H1 (cell line): ENCODE measurements around the gene BARX2. TPM values are rescaled to one million over a fixed set of nuclear protein-coding genes. Genes with fewer than 3 reads are reported as not detected.

Experiments
- CTCF ChIA-PET: fragments of 300-600 bp; sonication (Branson Sonifier 250); formaldehyde crosslinking; loops from one replicate; lab custom pipeline; 2021; ENCODE audit not compliant: partially characterized antibody; lab: Charles Lee
- POLR2A ChIA-PET: fragments of 300-600 bp; sonication (Branson Sonifier 250); formaldehyde crosslinking; loops from one replicate; lab custom pipeline; 2021; ENCODE audit warnings: inconsistent platforms; ENCODE audit not compliant: partially characterized antibody; lab: Charles Lee
- DNase-seq, 2 experiments: peaks; one replicate each; pipeline versions ENCODE4 v3.0.0 to v3.0.0-alpha.2; 2010 to 2022; ENCODE audit warnings: low spot score in 2 of 2, low read depth in 1 of 2, mixed read lengths in 1 of 2
- FAIRE-seq: peaks from 2 replicates; lab custom pipeline; 2011; peaks lifted over from hg19 to GRCh38; lab: Jason Lieb, UNC
- H2AFZ ChIP-seq: 2 replicates; pipeline ENCODE4 v1.8.1; 2012; ENCODE audit warnings: low read length, inconsistent platforms
- H2AK5ac ChIP-seq: 2 replicates; pipeline ENCODE4 v1.6.1; 2013; ENCODE audit warnings: low read depth, low read length
- H2BK120ac ChIP-seq: replicated peaks from 2 replicates; pipeline ENCODE3; 2013; ENCODE audit warnings: low read depth, low read length, inconsistent platforms
- H2BK12ac ChIP-seq: 2 replicates; pipeline ENCODE4 v1.6.1; 2013; ENCODE audit warnings: low read depth, low read length
- H2BK15ac ChIP-seq: 2 replicates; pipeline ENCODE4 v1.6.1; 2013; ENCODE audit warnings: low read length
- H2BK20ac ChIP-seq: 2 replicates; pipeline ENCODE4 v1.6.1; 2013; ENCODE audit warnings: low read length
- H2BK5ac ChIP-seq: 2 replicates; pipeline ENCODE4 v1.6.1; 2013; ENCODE audit warnings: low read depth, low read length
- H3K14ac ChIP-seq: 2 replicates; pipeline ENCODE4 v1.6.1; 2013; ENCODE audit warnings: inconsistent platforms; ENCODE audit not compliant: insufficient read length
- H3K18ac ChIP-seq: 2 replicates; pipeline ENCODE4 v1.6.1; 2013; ENCODE audit warnings: low read length; ENCODE audit errors: extremely low read depth
- H3K23ac ChIP-seq: 2 replicates; pipeline ENCODE4 v1.6.1; 2013; ENCODE audit warnings: inconsistent platforms; ENCODE audit not compliant: insufficient read length
- H3K23me2 ChIP-seq: 2 replicates; pipeline ENCODE4 v1.6.1; 2013; ENCODE audit warnings: low read depth, low read length
- H3K27ac ChIP-seq: 2 replicates; pipeline ENCODE4 v1.6.1; 2011; ENCODE audit warnings: low read depth, low read length, inconsistent platforms
- H3K27me3 ChIP-seq, 4 experiments: replicated peaks in 1 of 4; 1 replicate in 1 of 4; 2 replicates in 3 of 4; pipeline versions ENCODE4 v1.6.1 to v1.8.1; 2011 to 2013; ENCODE audit warnings: low read length in 3 of 4, mild to moderate bottlenecking in 3 of 4, inconsistent platforms in 2 of 4, mixed read lengths in 2 of 4, moderate library complexity in 1 of 4; ENCODE audit not compliant: control insufficient read depth in 3 of 4, insufficient read depth in 3 of 4; ENCODE audit errors: extremely low read depth in 1 of 4
- H3K36me3 ChIP-seq, 4 experiments: 2 replicates each; pipeline versions ENCODE4 v1.6.1 to v1.8.1; 2011 to 2013; ENCODE audit warnings: mild to moderate bottlenecking in 4 of 4, low read length in 3 of 4, moderate library complexity in 2 of 4, control low read depth in 1 of 4, inconsistent platforms in 1 of 4; ENCODE audit not compliant: insufficient read depth in 4 of 4, control insufficient read depth in 2 of 4
- H3K4ac ChIP-seq: replicated peaks from 2 replicates; pipeline ENCODE3; 2013; ENCODE audit warnings: low read length, low read depth, mixed read lengths, inconsistent platforms; ENCODE audit not compliant: insufficient read length
- H3K4me1 ChIP-seq, 4 experiments: replicated peaks in 1 of 4; 1 replicate in 1 of 4; 2 replicates in 3 of 4; pipeline versions ENCODE4 v1.6.1 to v1.8.1; 2011 to 2013; ENCODE audit warnings: low read length in 3 of 4, inconsistent platforms in 2 of 4, mixed read lengths in 1 of 4; ENCODE audit not compliant: insufficient read depth in 4 of 4, control insufficient read depth in 3 of 4
- H3K4me2 ChIP-seq, 2 experiments: 2 replicates each; pipeline versions ENCODE4 v1.6.1 to v1.8.1; 2011 to 2013; ENCODE audit warnings: low read depth in 2 of 2, low read length in 2 of 2, control low read depth in 1 of 2, inconsistent platforms in 1 of 2, mild to moderate bottlenecking in 1 of 2; ENCODE audit not compliant: insufficient read depth in 1 of 2
- H3K4me3 ChIP-seq, 4 experiments: fragments of 200-600, 300-600 bp in 1 of 4; sonication (generic), shearing (Covaris generic), sonication (Bioruptor Twin) in 1 of 4; 2 replicates each; pipeline versions ENCODE4 v1.5.1 to v1.8.1; 2011 to 2016; ENCODE audit warnings: low read length in 4 of 4, low read depth in 3 of 4, control low read depth in 2 of 4, inconsistent platforms in 2 of 4, mild to moderate bottlenecking in 2 of 4, mixed read lengths in 1 of 4, moderate library complexity in 1 of 4; ENCODE audit not compliant: insufficient read depth in 2 of 4; ENCODE audit errors: extremely low read depth in 1 of 4
- H3K56ac ChIP-seq: replicated peaks from 2 replicates; pipeline ENCODE3; 2013; ENCODE audit warnings: low read depth, mild to moderate bottlenecking, mixed read lengths, low read length, inconsistent platforms; ENCODE audit not compliant: insufficient read length
- H3K79me1 ChIP-seq: 2 replicates; pipeline ENCODE4 v1.6.1; 2013; ENCODE audit warnings: low read depth, low read length, control low read depth
- H3K79me2 ChIP-seq, 2 experiments: 2 replicates each; pipeline versions ENCODE4 v1.6.1 to v1.8.1; 2012 to 2013; ENCODE audit warnings: low read length in 2 of 2, mild to moderate bottlenecking in 2 of 2, inconsistent platforms in 1 of 2; ENCODE audit not compliant: insufficient read depth in 2 of 2, control insufficient read depth in 1 of 2
- H3K9ac ChIP-seq, 4 experiments: replicated peaks in 1 of 4; 1 replicate in 1 of 4; 2 replicates in 3 of 4; pipeline versions ENCODE4 v1.6.1 to v1.8.1; 2011 to 2013; ENCODE audit warnings: low read depth in 3 of 4, low read length in 3 of 4, control low read depth in 2 of 4, mild to moderate bottlenecking in 2 of 4, moderate library complexity in 2 of 4, inconsistent platforms in 1 of 4; ENCODE audit errors: extremely low read depth in 1 of 4
- H3K9me3 ChIP-seq, 2 experiments: 2 replicates each; pipeline versions ENCODE4 v1.6.1 to v1.8.1; 2012 to 2013; ENCODE audit warnings: mild to moderate bottlenecking in 2 of 2, moderate library complexity in 2 of 2, control low read depth in 1 of 2, inconsistent platforms in 1 of 2, low read depth in 1 of 2, low read length in 1 of 2, mixed read lengths in 1 of 2; ENCODE audit not compliant: insufficient read depth in 2 of 2
- H4K20me1 ChIP-seq, 2 experiments: replicated peaks in 1 of 2; 2 replicates each; pipeline versions ENCODE3 to v1.8.1; 2011 to 2013; ENCODE audit warnings: inconsistent platforms in 2 of 2, low read length in 2 of 2, mild to moderate bottlenecking in 1 of 2; ENCODE audit not compliant: insufficient read depth in 2 of 2, control insufficient read depth in 1 of 2
- H4K5ac ChIP-seq: 2 replicates; pipeline ENCODE4 v1.6.1; 2013; ENCODE audit warnings: low read length, low read depth, mixed read lengths, inconsistent platforms; ENCODE audit not compliant: insufficient read length
- H4K8ac ChIP-seq: 2 replicates; pipeline ENCODE4 v1.8.0; 2013; ENCODE audit warnings: mild to moderate bottlenecking, moderate library complexity, low read length, inconsistent platforms; ENCODE audit not compliant: insufficient read depth; ENCODE audit errors: extremely low read depth
- H4K91ac ChIP-seq: replicated peaks from 2 replicates; pipeline ENCODE3; 2013; ENCODE audit warnings: low read length, mixed read lengths, inconsistent platforms; ENCODE audit not compliant: insufficient read length
- ASH2L ChIP-seq: fragments of 200-600, 300-600 bp; sonication (generic); IDR thresholded peaks from one replicate; pipeline ENCODE4 v1.7.1; 2017; ENCODE audit warnings: low read length
- BRCA1 ChIP-seq: IDR thresholded peaks from 2 replicates; pipeline ENCODE4 v1.6.1; 2012; ENCODE audit warnings: low read depth, low read length, improper control_type of control experiment
- CBX8 ChIP-seq: fragments of 300-800, 300-1000 bp; sonication (generic); IDR thresholded peaks from 2 replicates; pipeline ENCODE4 v1.7.1; 2016; ENCODE audit warnings: low read depth, low read length, borderline replicate concordance
- CTBP2 ChIP-seq: IDR thresholded peaks from 2 replicates; pipeline ENCODE4 v1.7.0; 2011; ENCODE audit warnings: borderline replicate concordance, mild to moderate bottlenecking, moderate library complexity, mixed read lengths, low read length; ENCODE audit not compliant: insufficient read depth, insufficient read length
- FOSL1 ChIP-seq: IDR thresholded peaks from 2 replicates; pipeline ENCODE4 v1.6.1; 2011; ENCODE audit warnings: mild to moderate bottlenecking, low read depth, low read length, moderate library complexity; ENCODE audit not compliant: insufficient read depth
- MAFK ChIP-seq: IDR thresholded peaks from 2 replicates; pipeline ENCODE4 v1.6.1; 2012; ENCODE audit warnings: low read depth, mild to moderate bottlenecking, improper control_type of control experiment, low read length
- PHF8 ChIP-seq: fragments of 200-600 bp; sonication (generic); conservative IDR thresholded peaks from 2 replicates; pipeline ENCODE4 v1.7.1; 2012; ENCODE audit warnings: low read depth, mild to moderate bottlenecking, inconsistent platforms, low read length, moderate library complexity
- RAD21 ChIP-seq, 2 experiments: IDR thresholded peaks in 1 of 2; conservative IDR thresholded peaks in 1 of 2; 2 replicates each; pipeline ENCODE4 v1.6.1; 2011; ENCODE audit warnings: low read depth in 2 of 2, low read length in 2 of 2, improper control_type of control experiment in 1 of 2, inconsistent platforms in 1 of 2, mild to moderate bottlenecking in 1 of 2, moderate library complexity in 1 of 2
- RBBP5 ChIP-seq: IDR thresholded peaks from 2 replicates; pipeline ENCODE4 v1.7.1; 2012; ENCODE audit warnings: low read depth, mild to moderate bottlenecking, inconsistent platforms, low read length, moderate library complexity, borderline replicate concordance
- SRF ChIP-seq: IDR thresholded peaks from 2 replicates; pipeline ENCODE4 v1.6.1; 2011; ENCODE audit warnings: mild to moderate bottlenecking, low read depth, low read length, moderate library complexity
- TEAD4 ChIP-seq: IDR thresholded peaks from 2 replicates; pipeline ENCODE4 v1.6.1; 2012; ENCODE audit warnings: low read depth, low read length, inconsistent platforms, mixed read lengths
- YY1 ChIP-seq: IDR thresholded peaks from 2 replicates; pipeline ENCODE4 v1.6.1; 2011; ENCODE audit warnings: low read depth, mild to moderate bottlenecking, low read length
- WGBS, 2 experiments: shearing (Covaris generic) in 1 of 2; methylation state at CpG; one replicate each; pipeline versions ENCODE4 v1.1.6 to v1.1.7; 2013 to 2015; ENCODE audit warnings: low lambda C conversion rate in 2 of 2, mixed read lengths in 2 of 2, inconsistent platforms in 1 of 2, low coverage in 1 of 2, missing lambda C conversion rate in 1 of 2; ENCODE audit not compliant: insufficient replicate concordance in 2 of 2, insufficient coverage in 1 of 2, insufficient read length in 1 of 2; ENCODE audit errors: extremely low coverage in 1 of 2, missing lambda C conversion rate in 1 of 2; 5-methylcytosine and 5-hydroxymethylcytosine counted together
- polyA plus RNA-seq, 7 experiments: library from polyadenylated mRNA; depleted of rRNA in 3 of 7; stranded (reverse) in 5 of 7; unstranded in 2 of 7; fragments of >200 nt in 5 of 7; fragments of 200-250 nt in 2 of 7; gene quantifications; 1 replicate in 5 of 7; 2 replicates in 1 of 7; 4 replicates in 1 of 7; pipeline versions ENCODE4 v1.2.1 to v1.2.3, GENCODE V29; 2011 to 2013; ENCODE audit warnings: missing spikeins in 2 of 7, mixed read lengths in 2 of 7
- total RNA-seq: library from RNA; stranded (reverse); fragmentation: NEBNext Ultra II Directional; extraction: Animal tissue kit (Norgen Biotek cat#: 25700); gene quantifications from 2 replicates; pipeline ENCODE4 v1.2.1, GENCODE V29; 2021
- TF ChIP-seq, protein P1 (sequence below): IDR thresholded peaks from 2 replicates; pipeline ENCODE4 v1.6.1; 2012; ENCODE audit warnings: inconsistent platforms
- TF ChIP-seq, protein P2 (sequence below): IDR thresholded peaks from 2 replicates; pipeline ENCODE4 v1.6.1; 2012; ENCODE audit warnings: inconsistent platforms

The BARX2 gene
- total and polyA plus RNA-seq, 2 of the 8 experiments (the other 6 are each of a cell fraction or from before 2014, with no cell fraction given): not detected

DNA sequence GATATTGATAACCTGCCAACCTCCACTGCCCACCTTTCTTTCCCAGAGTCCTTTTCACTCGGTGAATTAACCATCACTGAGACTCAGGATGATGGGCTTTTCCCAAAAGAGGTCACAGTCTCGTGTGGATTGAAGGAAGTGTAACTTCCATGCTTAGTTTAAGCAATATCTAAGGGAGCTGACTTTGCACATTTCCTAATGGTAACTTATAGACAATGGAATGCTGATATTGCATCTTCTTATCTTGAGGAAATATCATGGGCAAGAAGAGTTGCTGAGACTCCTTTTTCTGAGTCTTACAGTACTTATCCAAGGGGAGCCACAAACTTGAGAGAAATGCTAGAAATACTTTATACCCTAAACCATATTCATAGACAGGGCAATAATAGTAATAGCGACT is 8.8 kb downstream of the BARX2 start:
- no peak overlapping the region for H3K14ac ChIP-seq
- 90% methylated on average over 3 of the region's 3 CpGs; no CpG with 5 or more reads in 1 of the 2 experiments for WGBS, 2 experiments
- H3K79me2 ChIP-seq: no peaks in the 10 kb centered on the region
- H3K23ac ChIP-seq: no peak overlapping the region
- CTCF ChIA-PET: interaction anchor here (2.2 kb wide), 2 partner anchors 9 to 12 kb away, joined by 5 to 11 read pairs; partner anchors contain the start of gene BARX2
- H2BK12ac ChIP-seq: no peak overlapping the region
- H2AK5ac ChIP-seq: no peak overlapping the region
- H3K79me1 ChIP-seq: no peaks in the 10 kb centered on the region
- DNase-seq (no peak), FAIRE-seq (no peak)
- POLR2A ChIA-PET: no interaction called here
- no peak overlapping the region for H3K56ac ChIP-seq
- no peak overlapping the region for H3K27ac ChIP-seq
- no peak overlapping the region for H3K4me3 ChIP-seq
- H3K27me3 ChIP-seq: no peaks in the 10 kb centered on the region
- no peaks in the 10 kb centered on the region for H3K9me3 ChIP-seq
- H3K4ac ChIP-seq: no peak overlapping the region
- H3K36me3 ChIP-seq: no peaks in the 10 kb centered on the region
- H2AFZ ChIP-seq: no peak overlapping the region
- no peak overlapping the region for H2BK5ac ChIP-seq
- no peak overlapping the region for H4K91ac ChIP-seq
- no peak overlapping the region for H3K4me2 ChIP-seq
- no peak overlapping the region for H2BK15ac ChIP-seq
- H4K8ac ChIP-seq: no peak overlapping the region
- H4K5ac ChIP-seq: no peak overlapping the region
- H3K18ac ChIP-seq: no peak overlapping the region
- no peaks in the 10 kb centered on the region for H4K20me1 ChIP-seq
- H3K9ac ChIP-seq: no peak overlapping the region
- no peak overlapping the region for H2BK120ac ChIP-seq
- no peak overlapping the region for H2BK20ac ChIP-seq
- H3K4me1 ChIP-seq: no peaks in the 10 kb centered on the region
- H3K23me2 ChIP-seq: no peaks in the 10 kb centered on the region
- TF ChIP-seq, protein P1, sequence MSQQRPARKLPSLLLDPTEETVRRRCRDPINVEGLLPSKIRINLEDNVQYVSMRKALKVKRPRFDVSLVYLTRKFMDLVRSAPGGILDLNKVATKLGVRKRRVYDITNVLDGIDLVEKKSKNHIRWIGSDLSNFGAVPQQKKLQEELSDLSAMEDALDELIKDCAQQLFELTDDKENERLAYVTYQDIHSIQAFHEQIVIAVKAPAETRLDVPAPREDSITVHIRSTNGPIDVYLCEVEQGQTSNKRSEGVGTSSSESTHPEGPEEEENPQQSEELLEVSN: no peak
- TF ChIP-seq, protein P2, sequence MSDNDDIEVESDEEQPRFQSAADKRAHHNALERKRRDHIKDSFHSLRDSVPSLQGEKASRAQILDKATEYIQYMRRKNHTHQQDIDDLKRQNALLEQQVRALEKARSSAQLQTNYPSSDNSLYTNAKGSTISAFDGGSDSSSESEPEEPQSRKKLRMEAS: no peak
- TF ChIP-seq CTBP2: no peak
- TF ChIP-seq YY1: no peak
- TF ChIP-seq RBBP5: no peak
- no peak for TF ChIP-seq BRCA1
- TF ChIP-seq TEAD4: no peak
- TF ChIP-seq CBX8: no peak
- TF ChIP-seq RAD21 (IDR thresholded peaks at IDR 0.05 in 1 of 2, conservative IDR thresholded peaks at IDR 0.05 in 1 of 2; ENCODE audit: low read depth in 2 of 2, low read length in 2 of 2): no peak
- TF ChIP-seq FOSL1: no peak
- TF ChIP-seq PHF8: no peak
- TF ChIP-seq ASH2L: no peak
- TF ChIP-seq SRF: no peak
- TF ChIP-seq MAFK: no peak
